ENCODE measurements around the gene DIO3. TPM values are rescaled to one million over a fixed set of nuclear protein-coding genes. Genes with fewer than 3 reads are reported as not detected.

DIO3 gene
- total and polyA plus RNA-seq, 2 donors (not counting 1 experiment from before 2014, with no cell fraction given): not detected

DNA sequence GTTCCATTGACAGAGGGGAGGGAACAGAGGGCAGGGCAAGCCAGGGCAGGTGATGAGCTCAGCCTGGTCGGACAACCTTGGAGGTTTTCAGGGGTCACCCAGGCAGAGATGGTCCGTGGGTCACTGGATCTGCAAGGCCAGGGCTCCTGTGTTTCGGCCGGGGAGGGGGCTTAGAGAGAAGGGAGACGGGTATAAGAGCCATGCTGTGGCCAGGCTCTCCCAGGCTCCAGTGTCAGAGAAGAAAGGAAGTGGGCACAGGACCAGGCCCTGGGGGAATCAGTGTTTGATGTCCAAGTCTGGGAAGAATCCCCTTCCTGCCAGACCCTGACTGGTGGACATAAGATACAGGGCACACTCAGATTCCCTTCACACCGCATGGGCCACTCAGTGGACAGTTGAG is 36.9 kb downstream of the DIO3 start:
- ATAC-seq (ENCODE audit: low read depth) (no peak), DNase-seq (no peak)
- intact Hi-C loops (cut with micrococcal nuclease): no loop called here
- H3K4me3 ChIP-seq (ENCODE audit: control extremely low read depth in 1 of 5, extremely low read depth in 1 of 5, insufficient read depth in 1 of 5, low read depth in 2 of 5, low read length in 4 of 5): no peak overlapping the region
- ChIA-PET POLR2A (no interaction called here), CTCF (no interaction called here)
- 92% methylated on average over 6 of the region's 6 CpGs for WGBS (ENCODE audit: insufficient coverage)
- no peaks in the 10 kb centered on the region for H4K20me1 ChIP-seq (ENCODE audit: control insufficient read depth, insufficient read depth, low read length, poor library complexity, severe bottlenecking)
- H3K27me3 ChIP-seq (replicated peaks in 1 of 4; ENCODE audit: control extremely low read depth in 1 of 4, control insufficient read depth in 3 of 4, insufficient read depth in 4 of 4, low read length in 3 of 4): no peaks in the 10 kb centered on the region
- H3K9me3 ChIP-seq (ENCODE audit: control extremely low read depth in 1 of 3, control insufficient read depth in 2 of 3, insufficient read depth in 1 of 3, low read length in 2 of 3): peaks cover 0 to 55% (median 7%) of the 10 kb centered on the region in 3 donors
- H3K4me1 ChIP-seq (ENCODE audit: control insufficient read depth in 2 of 2, insufficient read depth in 2 of 2, low read length in 2 of 2): peaks cover 23% of the 10 kb centered on the region in 2 donors
- no peaks in the 10 kb centered on the region for H3K36me3 ChIP-seq (replicated peaks in 1 of 2; ENCODE audit: control extremely low read depth in 1 of 2, control insufficient read depth in 1 of 2, extremely low read depth in 1 of 2, insufficient read depth in 2 of 2, low read length in 1 of 2)
- H2AFZ ChIP-seq (ENCODE audit: insufficient read depth, low read depth, low read length, poor library complexity, severe bottlenecking): no peak overlapping the region
- peaks cover 34% of the 10 kb centered on the region for H3K4me1 Mint-ChIP-seq
- no peak overlapping the region for H3K9ac ChIP-seq (ENCODE audit: low read length)
- no peaks in the 10 kb centered on the region for H3K27me3 Mint-ChIP-seq
- no peak overlapping the region for H3K27ac ChIP-seq (ENCODE audit: low read length in 2 of 2)
- no peak overlapping the region for H3K4me3 Mint-ChIP-seq
- no peaks in the 10 kb centered on the region for H3K79me2 ChIP-seq (ENCODE audit: control insufficient read depth, insufficient read depth, low read length)
- TF ChIP-seq CTCF (IDR thresholded peaks at IDR 0.05): no peak
- TF ChIP-seq EZH2 (IDR thresholded peaks at IDR 0.05; ENCODE audit: borderline replicate concordance, insufficient read depth, low read depth, low read length, poor library complexity, severe bottlenecking): no peak
- H3K4me2 ChIP-seq (replicated peaks; ENCODE audit: low read depth, low read length, poor library complexity, severe bottlenecking): no peak overlapping the region
- peaks cover 2% of the 10 kb centered on the region for H3K9me3 Mint-ChIP-seq (ENCODE audit: insufficient read depth)
- no peak overlapping the region for H3K27ac Mint-ChIP-seq

DNA sequence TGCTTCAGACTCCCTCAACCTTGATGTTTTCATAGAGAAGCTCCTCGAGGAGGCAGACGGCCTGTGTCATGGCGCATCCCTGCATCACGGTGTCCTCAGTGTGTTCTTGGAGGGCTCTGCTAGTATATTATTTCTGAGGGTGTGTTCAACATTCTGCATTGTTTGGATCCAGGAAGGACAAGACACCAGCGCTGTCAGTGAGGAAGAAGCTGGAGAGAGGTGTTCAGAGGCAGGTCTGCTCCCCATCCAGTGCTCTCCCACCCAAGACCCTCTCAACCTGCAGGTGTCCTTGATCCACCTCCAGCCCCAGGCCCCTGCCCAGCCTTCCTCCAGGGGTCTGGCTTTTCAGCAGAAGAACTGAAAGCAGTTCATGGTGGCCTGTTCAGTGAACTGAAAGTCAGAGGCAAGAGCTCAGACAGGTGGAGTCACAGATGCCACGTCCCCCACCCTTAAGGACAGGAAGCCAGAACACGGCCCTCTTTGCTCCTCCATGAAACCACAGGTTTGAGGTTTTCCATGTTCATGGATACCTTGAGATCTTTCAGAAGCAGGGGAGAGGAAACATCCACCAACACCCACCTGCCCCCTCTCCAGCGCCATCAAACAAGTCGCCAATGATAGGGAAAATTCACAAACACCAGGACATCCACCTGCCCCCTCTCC is 37.4 kb downstream of the DIO3 start:
- intact Hi-C loops (cut with micrococcal nuclease): no loop called here
- Histone ChIP-seq H3K27ac (ENCODE audit: low read length in 2 of 2) (no peak overlapping the region), H2AFZ (ENCODE audit: insufficient read depth, low read depth, low read length, poor library complexity, severe bottlenecking) (no peak overlapping the region), H3K4me2 (replicated peaks; ENCODE audit: low read depth, low read length, poor library complexity, severe bottlenecking) (no peak overlapping the region), H3K79me2 (ENCODE audit: control insufficient read depth, insufficient read depth, low read length) (no peaks in the 10 kb centered on the region), H3K9ac (ENCODE audit: low read length) (no peak overlapping the region), H4K20me1 (ENCODE audit: control insufficient read depth, insufficient read depth, low read length, poor library complexity, severe bottlenecking) (no peaks in the 10 kb centered on the region), H3K4me1 (ENCODE audit: control insufficient read depth in 2 of 2, insufficient read depth in 2 of 2, low read length in 2 of 2) (peaks cover 23% of the 10 kb centered on the region in 2 donors), H3K9me3 (ENCODE audit: control extremely low read depth in 1 of 3, control insufficient read depth in 2 of 3, insufficient read depth in 1 of 3, low read length in 2 of 3) (peaks cover 0 to 53% (median 7%) of the 10 kb centered on the region in 3 donors), H3K27me3 (replicated peaks in 1 of 4; ENCODE audit: control extremely low read depth in 1 of 4, control insufficient read depth in 3 of 4, insufficient read depth in 4 of 4, low read length in 3 of 4) (no peaks in the 10 kb centered on the region), H3K36me3 (replicated peaks in 1 of 2; ENCODE audit: control extremely low read depth in 1 of 2, control insufficient read depth in 1 of 2, extremely low read depth in 1 of 2, insufficient read depth in 2 of 2, low read length in 1 of 2) (no peaks in the 10 kb centered on the region), H3K4me3 (ENCODE audit: control extremely low read depth in 1 of 5, extremely low read depth in 1 of 5, insufficient read depth in 1 of 5, low read depth in 2 of 5, low read length in 4 of 5) (no peak overlapping the region)
- WGBS (ENCODE audit: insufficient coverage): 74% methylated on average over 7 of the region's 9 CpGs
- Mint-ChIP-seq H3K9me3 (ENCODE audit: insufficient read depth) (peaks cover 2% of the 10 kb centered on the region), H3K27me3 (no peaks in the 10 kb centered on the region), H3K27ac (no peak overlapping the region), H3K4me1 (peaks cover 34% of the 10 kb centered on the region), H3K4me3 (no peak overlapping the region)
- ChIA-PET POLR2A (no interaction called here), CTCF (no interaction called here)
- no peak for ATAC-seq (ENCODE audit: low read depth)
- no peak for TF ChIP-seq CTCF (IDR thresholded peaks at IDR 0.05)
- no peak for TF ChIP-seq EZH2 (IDR thresholded peaks at IDR 0.05; ENCODE audit: borderline replicate concordance, insufficient read depth, low read depth, low read length, poor library complexity, severe bottlenecking)
- DNase-seq: no peak
